Measurements from ENCODE around the gene GSC2.

The GSC2 gene

GRCh38 chr22:19132693-19133400 lies 17.2 kb downstream of the GSC2 start:
- no peak for DNase-seq

- no peak for DNase-seq
These were observed 17.9 kb downstream of the GSC2 start for GRCh38 chr22:19132153-19132552.

- DNase-seq = no peak
These were observed 18.4 kb downstream of the GSC2 start for GRCh38 chr22:19131685-19132015.

GRCh38 chr22:19130959-19131684 lies 19.0 kb downstream of the GSC2 start, which contains the start of gene TSSK2:
Gene TSSK2, plus strand, starts transcription at chr22:19131308. Its CDS starts 92 bp downstream, at chr22:19131400.
- no peak for DNase-seq

GRCh38 chr22:19129871-19130270 lies 20.2 kb downstream of the GSC2 start:
- DNase-seq = no peak

GRCh38 chr22:19128946-19129727 lies 21.0 kb downstream of the GSC2 start:
- DNase-seq = no peak

GRCh38 chr22:19128009-19128401 lies 22.1 kb downstream of the GSC2 start:
- no peak for DNase-seq

GRCh38 chr22:19127329-19128008 lies 22.6 kb downstream of the GSC2 start:
- DNase-seq = no peak

GRCh38 chr22:19126309-19127273 lies 23.5 kb downstream of the GSC2 start:
- DNase-seq = no peak

- DNase-seq = no peak
These were observed 24.4 kb downstream of the GSC2 start for GRCh38 chr22:19125474-19126308.

GRCh38 chr22:19125011-19125410 lies 25.1 kb downstream of the GSC2 start:
- no peak for DNase-seq

- DNase-seq = no peak
These were observed 25.7 kb downstream of the GSC2 start for GRCh38 chr22:19124377-19124776.

- no peak for DNase-seq
These were observed 26.2 kb downstream of the GSC2 start for GRCh38 chr22:19123936-19124335.

- no peak for DNase-seq
These were observed 27.2 kb downstream of the GSC2 start for GRCh38 chr22:19122752-19123492.

- DNase-seq = peak; percentile 98
These were observed 27.8 kb downstream of the GSC2 start, which contains the start of gene DGCR2 for GRCh38 chr22:19122143-19122751. Gene DGCR2, minus strand, starts transcription at chr22:19122412. Its CDS starts 206 bp downstream, at chr22:19122206.

GRCh38 chr22:19121631-19122142 lies 28.4 kb downstream of the GSC2 start:
- peak; percentile 58 for DNase-seq

- DNase-seq = no peak
These were observed 29.1 kb downstream of the GSC2 start for GRCh38 chr22:19120829-19121630.

GRCh38 chr22:19119949-19120348 lies 30.1 kb downstream of the GSC2 start:
- no peak for DNase-seq
